Thyroid gland (tissue), 4 donors: ENCODE measurements around the gene CHD6.

ENCODE experiments used
- CTCF ChIP-seq, 6 experiments: fragments of 200-600 bp in 3 of 6; fragments of 450-650 bp in 3 of 6; sonication (generic) in 3 of 6; IDR thresholded peaks; one replicate each; pipeline ENCODE4 v1.5.1; 2016 to 2019; ENCODE audit warnings: antibody characterized with exemption in 6 of 6, mild to moderate bottlenecking in 2 of 6, inconsistent platforms in 1 of 6, moderate library complexity in 1 of 6
- POLR2A ChIP-seq, 2 donors: fragments of 450-650 bp; IDR thresholded peaks; one replicate each; pipeline ENCODE4 v1.6.1; 2017; ENCODE audit warnings: antibody characterized with exemption in 2 of 2, mild to moderate bottlenecking in 2 of 2, moderate library complexity in 1 of 2

DNA sequence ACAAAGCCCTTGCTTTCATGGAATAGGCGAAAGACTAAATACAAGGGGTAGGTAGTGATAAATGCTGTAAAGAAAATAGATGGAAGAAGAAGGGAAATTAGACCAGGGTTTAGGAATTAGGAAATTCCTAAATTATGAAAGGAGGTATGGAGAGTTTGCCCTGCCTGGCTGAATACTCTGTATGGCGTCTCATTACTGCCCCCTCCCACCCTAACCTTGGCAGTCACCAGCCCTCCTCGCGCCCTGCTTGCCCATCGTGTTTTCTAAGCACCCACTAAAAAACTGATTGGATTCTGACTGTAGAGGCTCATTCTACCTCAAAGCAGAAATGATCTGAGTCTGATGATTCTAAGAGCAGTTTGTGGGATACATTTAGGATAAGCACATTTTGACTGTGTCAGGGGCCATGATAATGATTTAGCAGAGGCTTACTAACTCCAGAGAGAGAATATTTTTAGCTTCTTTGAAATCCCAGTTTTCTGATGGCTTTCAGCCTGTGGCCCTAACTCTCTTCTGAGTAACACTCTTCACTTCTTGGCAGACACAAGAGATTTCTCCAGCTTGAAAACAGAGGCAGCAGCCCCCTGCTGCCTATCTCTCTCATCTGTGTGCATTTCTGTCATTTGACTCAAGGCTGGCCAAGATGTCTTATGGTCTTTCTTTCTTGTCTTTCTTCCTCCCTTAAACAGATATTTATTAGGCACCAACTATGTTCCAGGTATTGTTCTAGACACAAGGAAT is 1.4 kb upstream of the CHD6 start:
- TF ChIP-seq POLR2A (IDR thresholded peaks at IDR 0.05) (no peak), CTCF (IDR thresholded peaks at IDR 0.05) (no peak)
